Natural killer cell (primary cell): ENCODE results near the gene TPMT. TPM values are rescaled to one million over a fixed set of nuclear protein-coding genes. Genes with fewer than 3 reads are reported as not detected.
"Not testable (repeated sequence)": the region's sequence is repeated elsewhere in the genome, so short reads cannot be mapped to it uniquely, and the experiment has no call there.

Experiments
- ATAC-seq, 3 donors: fragments of 150-1000 bp in 2 of 3; fragments of 200-7000 bp in 1 of 3; cut with Tn5 transposase; 1 replicate in 1 of 3; 2 replicates in 2 of 3; pipeline ENCODE4 v1.10.0; 2021; ENCODE audit warnings: mild to moderate bottlenecking in 2 of 3, moderate library complexity in 2 of 3
- DNase-seq, 2 donors: peaks; one replicate each; pipeline versions ENCODE4 v3.0.0 to v3.0.0-alpha.2; 2013 to 2021; ENCODE audit warnings: mixed read lengths in 1 of 2
- H3K27ac ChIP-seq: one replicate; pipeline ENCODE4 v1.5.1; 2013; ENCODE audit warnings: mild to moderate bottlenecking, low read length
- H3K27me3 ChIP-seq: one replicate; pipeline ENCODE4 v1.6.1; 2013; ENCODE audit warnings: low read length; ENCODE audit not compliant: control insufficient read depth, insufficient read depth
- H3K36me3 ChIP-seq: one replicate; pipeline ENCODE4 v1.6.1; 2013; ENCODE audit warnings: low read length; ENCODE audit not compliant: control insufficient read depth, insufficient read depth
- H3K4me1 ChIP-seq: one replicate; pipeline ENCODE4 v1.6.1; 2013; ENCODE audit warnings: low read length; ENCODE audit not compliant: control insufficient read depth, insufficient read depth
- H3K4me3 ChIP-seq: one replicate; pipeline ENCODE4 v1.5.1; 2013; ENCODE audit warnings: low read length
- H3K9me3 ChIP-seq: one replicate; pipeline ENCODE4 v1.6.1; 2013; ENCODE audit warnings: low read length; ENCODE audit not compliant: control insufficient read depth, insufficient read depth
- H3K27ac Mint-ChIP-seq, 2 donors: one replicate each; pipeline ENCODE4 v1.8.0; 2022; ENCODE audit warnings: mild to moderate bottlenecking in 2 of 2, mixed read lengths in 2 of 2, moderate library complexity in 1 of 2
- H3K27me3 Mint-ChIP-seq, 2 donors: one replicate each; pipeline ENCODE4 v1.8.0; 2022; ENCODE audit warnings: low read depth in 2 of 2, mixed read lengths in 2 of 2
- H3K36me3 Mint-ChIP-seq: one replicate; pipeline ENCODE4 v1.8.0; 2022; ENCODE audit warnings: mixed read lengths
- H3K4me1 Mint-ChIP-seq, 2 donors: one replicate each; pipeline ENCODE4 v1.8.0; 2022; ENCODE audit warnings: mixed read lengths in 2 of 2
- H3K4me3 Mint-ChIP-seq: one replicate; pipeline ENCODE4 v1.8.0; 2022; ENCODE audit warnings: mild to moderate bottlenecking, moderate library complexity, mixed read lengths
- H3K9me3 Mint-ChIP-seq, 2 donors: one replicate each; pipeline ENCODE4 v1.8.0; 2022; ENCODE audit warnings: mixed read lengths in 2 of 2
- CTCF ChIP-seq: fragments of 200-600 bp; IDR thresholded peaks from one replicate; pipeline ENCODE4 v1.8.0; 2022; ENCODE audit warnings: antibody characterized with exemption
- WGBS: methylation state at CpG from one replicate; pipeline ENCODE4 v1.1.7; 2013; ENCODE audit warnings: missing lambda C conversion rate; ENCODE audit not compliant: insufficient coverage; 5-methylcytosine and 5-hydroxymethylcytosine counted together
- intact Hi-C: fragments of 100-400 bp; cut with micrococcal nuclease; formaldehyde crosslinking; loops from one replicate; pipeline ENCODE4 v1.14.2; 2022
- total RNA-seq, 4 donors: library from RNA; stranded (reverse); fragments of 120-200 nt in 1 of 4; gene quantifications; one replicate each; pipeline versions ENCODE4 v1.2.3 to v1.2.4, GENCODE V29; 2013 to 2022

The TPMT gene
- total RNA-seq, 3 donors from 2014 or later (not counting 1 experiment from before 2014, with no cell fraction given) = 8.9 to 11.4 (median 9.6) TPM

DNA sequence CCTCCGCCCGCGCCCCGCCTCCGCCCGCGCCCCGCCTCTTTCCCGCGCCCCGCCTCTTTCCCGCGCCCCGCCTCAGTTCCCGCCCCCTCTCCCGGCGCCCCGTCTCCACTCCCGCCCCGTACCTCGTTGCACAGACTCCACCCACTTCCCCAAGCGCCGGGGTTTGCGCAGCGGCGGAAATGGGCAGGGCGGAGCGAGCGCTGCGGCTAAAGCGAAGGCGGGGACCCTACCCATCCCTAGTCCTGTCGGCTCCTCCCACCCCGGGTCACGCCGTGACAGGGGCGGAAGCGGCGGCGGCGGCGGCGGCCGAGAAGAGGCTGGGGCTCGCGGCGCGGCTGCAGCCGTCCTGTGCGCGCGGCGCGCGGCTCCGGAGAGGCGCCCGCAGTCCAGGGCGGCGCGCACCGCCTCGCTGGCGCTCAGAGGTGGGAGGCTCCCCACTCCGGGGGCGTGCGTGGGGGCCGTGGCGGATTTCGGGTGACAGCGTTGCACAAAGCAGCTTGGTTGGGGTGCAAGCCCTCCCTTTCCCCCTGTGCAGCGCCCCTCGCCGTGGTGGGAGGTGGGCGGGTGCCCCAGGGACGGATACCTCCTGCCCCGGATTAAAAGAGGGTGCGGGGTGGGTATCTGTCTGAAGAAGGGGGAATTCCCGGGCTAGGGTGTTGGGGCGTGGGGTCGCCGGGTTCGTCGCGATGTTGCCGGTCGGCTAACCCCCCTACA is 430 bp upstream of the TPMT start, which contains the start of gene KDM1B:
KDM1B (plus strand) TSS at position 273 of the 714 bp plus-strand sequence. CDS start 4,474 bp downstream, outside the sequence.
- no peaks in the 10 kb centered on the region for H3K27me3 ChIP-seq
- intact Hi-C loops = loop anchor here (1.0 to 10.0 kb wide), 3 partner anchors 109 to 449 kb away; partner anchors contain the start of genes DEK, KIF13A and NUP153
- Mint-ChIP-seq H3K9me3 (no peaks in the 10 kb centered on the region), H3K27me3 (no peaks in the 10 kb centered on the region), H3K36me3 (peaks cover 8% of the 10 kb centered on the region), H3K27ac (peak within 1 kb of the TSS; percentile 93 to 99), H3K4me1 (peaks cover 26 to 34% of the 10 kb centered on the region in 2 donors), H3K4me3 (peak within 1 kb of the TSS; percentile 97)
- H3K36me3 ChIP-seq = peaks cover 5% of the 10 kb centered on the region
- H3K4me1 ChIP-seq = peaks cover 28% of the 10 kb centered on the region
- H3K9me3 ChIP-seq = no peaks in the 10 kb centered on the region
- ATAC-seq (peak; percentile 89 to 98 (median 91)), DNase-seq (peak; percentile 98 to 99)
- no peak for TF ChIP-seq CTCF
- WGBS = under 1% methylated on average over 83 of the region's 87 CpGs
- H3K27ac ChIP-seq = peak within 1 kb of the TSS; percentile 95
- H3K4me3 ChIP-seq = peak within 1 kb of the TSS; percentile 99

GRCh38 chr6:18153311-18153703 is 1.6 kb downstream of the TPMT start:
- peaks cover 6% of the 10 kb centered on the region for H3K36me3 ChIP-seq
- peak overlapping the region; percentile 27 for H3K27ac ChIP-seq
- Mint-ChIP-seq H3K4me3 (no peak overlapping the region), H3K4me1 (peaks cover 26 to 34% of the 10 kb centered on the region in 2 donors), H3K36me3 (no peaks in the 10 kb centered on the region), H3K27me3 (no peaks in the 10 kb centered on the region), H3K27ac (peak overlapping the region; percentile 83 to 93), H3K9me3 (no peaks in the 10 kb centered on the region)
- no peak for TF ChIP-seq CTCF
- H3K4me1 ChIP-seq = peaks cover 28% of the 10 kb centered on the region
- H3K9me3 ChIP-seq = no peaks in the 10 kb centered on the region
- DNase-seq = no peak
- H3K4me3 ChIP-seq = no peak overlapping the region
- H3K27me3 ChIP-seq = no peaks in the 10 kb centered on the region
- no peak for ATAC-seq
- intact Hi-C loops = loop anchor here (10.0 kb wide), 1 partner anchor 169 kb away; the partner anchor contains the start of gene KIF13A

- H3K36me3 Mint-ChIP-seq = no peaks in the 10 kb centered on the region
- Histone ChIP-seq H3K4me3 (no peak overlapping the region), H3K27me3 (no peaks in the 10 kb centered on the region), H3K4me1 (peaks cover 28% of the 10 kb centered on the region), H3K9me3 (no peaks in the 10 kb centered on the region), H3K36me3 (peaks cover 17% of the 10 kb centered on the region), H3K27ac (no peak overlapping the region)
- H3K9me3 Mint-ChIP-seq = no peaks in the 10 kb centered on the region
- DNase-seq (no peak), ATAC-seq (no peak)
- peaks cover 26 to 34% of the 10 kb centered on the region in 2 donors for H3K4me1 Mint-ChIP-seq
- no peak overlapping the region for H3K4me3 Mint-ChIP-seq
- no peak overlapping the region for H3K27ac Mint-ChIP-seq
- intact Hi-C loops = loop anchor here (10.0 kb wide), 1 partner anchor 167 kb away; the partner anchor contains the start of gene KIF13A
- 89% methylated on average over 2 of the region's 3 CpGs for WGBS
- H3K27me3 Mint-ChIP-seq = no peaks in the 10 kb centered on the region
- no peak for TF ChIP-seq CTCF
Measured at GRCh38 chr6:18151801-18152200, 3.1 kb downstream of the TPMT start.

DNA sequence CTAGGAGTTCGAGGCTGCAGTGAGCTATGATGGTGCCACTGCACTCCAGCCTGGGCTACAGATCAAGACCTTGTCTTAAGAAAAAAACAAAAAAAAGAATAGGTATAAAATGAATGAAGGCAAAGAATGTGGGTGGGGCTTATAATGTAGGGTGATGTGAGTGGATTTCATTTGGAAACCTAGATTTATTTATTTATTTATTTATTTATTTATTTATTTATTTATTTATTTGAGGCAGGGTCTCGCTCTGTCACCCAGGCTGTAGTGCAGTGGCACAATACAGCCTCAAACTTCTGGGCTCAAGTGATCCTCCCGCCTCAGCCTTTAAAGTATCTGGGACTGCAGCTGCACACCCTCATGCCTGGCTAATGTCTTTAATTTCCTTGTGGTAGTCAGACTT is 3.5 kb downstream of the TPMT start:
- peaks cover 17% of the 10 kb centered on the region for H3K36me3 ChIP-seq
- not testable (repeated sequence) for H3K27me3 Mint-ChIP-seq, H3K27ac ChIP-seq, H3K4me3 ChIP-seq, H3K27ac Mint-ChIP-seq, H3K9me3 Mint-ChIP-seq, H3K36me3 Mint-ChIP-seq, DNase-seq, H3K4me3 Mint-ChIP-seq, H3K27me3 ChIP-seq, ATAC-seq, H3K9me3 ChIP-seq
- 94% methylated on average over 3 of the region's 3 CpGs for WGBS
- intact Hi-C loops = loop anchor here (10.0 kb wide), 1 partner anchor 167 kb away; the partner anchor contains the start of gene KIF13A
- H3K4me1 ChIP-seq = peaks cover 24% of the 10 kb centered on the region
- peaks cover 25 to 33% of the 10 kb centered on the region in 2 donors for H3K4me1 Mint-ChIP-seq
